HepG2 (cell line): ENCODE results near the gene ERC1. TPM values are rescaled to one million over a fixed set of nuclear protein-coding genes. Genes with fewer than 3 reads are reported as not detected.

Source experiments
- ATAC-seq: fragments of 200-7000 bp; cut with Tn5 transposase; 3 replicates; pipeline ENCODE4 v1.9.1; 2020; ENCODE audit warnings: mild to moderate bottlenecking, moderate library complexity
- BruUV-seq: library from RNA; stranded (reverse); fragments of 400-500 nt; replicated peaks from 2 replicates; lab custom pipeline; 2021; lab: Mats Ljungman, UMichigan
- CTCF ChIA-PET: fragments of 300-600 bp; formaldehyde crosslinking; extraction: SDS; loops from one replicate; lab custom pipeline; 2021; ENCODE audit warnings: low total read pairs, inconsistent platforms, low intra/inter-chr PET ratio; lab: Yijun Ruan, JAX
- POLR2A ChIA-PET: fragments of 350-600 bp; sonication (Branson Sonifier 250); formaldehyde crosslinking; loops from one replicate; lab custom pipeline; 2020; ENCODE audit warnings: antibody characterized with exemption, inconsistent platforms; lab: Yijun Ruan, JAX
- DNase-seq: peaks from one replicate; pipeline ENCODE4 v3.0.0-alpha.2; 2015; ENCODE audit warnings: low spot score
- FAIRE-seq: peaks from 3 replicates; lab custom pipeline; 2011; peaks lifted over from hg19 to GRCh38; lab: Jason Lieb, UNC
- H2AFZ ChIP-seq: one replicate; pipeline ENCODE4 v1.6.1; 2011; ENCODE audit warnings: low read length, inconsistent platforms
- H3K27ac ChIP-seq: fragments of 300-600 bp; 3 replicates; pipeline ENCODE4 v1.8.0; 2011; ENCODE audit warnings: mixed run types, mild to moderate bottlenecking, mixed read lengths, low read length, inconsistent platforms; ENCODE audit not compliant: insufficient read depth; ENCODE audit errors: extremely low read length
- H3K27me3 ChIP-seq, 2 experiments: fragments of 200-600 bp in 1 of 2; 2 replicates in 1 of 2; 3 replicates in 1 of 2; pipeline versions ENCODE4 v1.6.0 to v1.8.0; 2011; ENCODE audit warnings: low read length in 2 of 2, mild to moderate bottlenecking in 2 of 2, moderate library complexity in 2 of 2, inconsistent platforms in 1 of 2; ENCODE audit not compliant: insufficient read depth in 2 of 2, control insufficient read depth in 1 of 2
- H3K36me3 ChIP-seq, 2 experiments: fragments of 200-600 bp in 1 of 2; replicated peaks in 1 of 2; 2 replicates in 1 of 2; 3 replicates in 1 of 2; pipeline versions ENCODE4 v1.5.1 to v1.8.0; 2011; ENCODE audit warnings: low read length in 2 of 2, inconsistent platforms in 1 of 2; ENCODE audit not compliant: insufficient read depth in 2 of 2, control insufficient read depth in 1 of 2
- H3K4me1 ChIP-seq: 2 replicates; pipeline ENCODE4 v1.5.1; 2012; ENCODE audit warnings: low read length, inconsistent platforms; ENCODE audit not compliant: insufficient read depth
- H3K4me2 ChIP-seq: 2 replicates; pipeline ENCODE4 v1.6.0; 2011; ENCODE audit warnings: low read depth, low read length, inconsistent platforms
- H3K4me3 ChIP-seq, 3 experiments: fragments of 200-600 bp in 1 of 3; sonication (generic), shearing (Covaris generic) in 1 of 3; replicated peaks in 1 of 3; 2 replicates each; pipeline ENCODE4 v1.5.1; 2011 to 2016; ENCODE audit warnings: low read length in 3 of 3, inconsistent platforms in 2 of 3, low read depth in 2 of 3, mild to moderate bottlenecking in 2 of 3, control low read depth in 1 of 3, mixed read lengths in 1 of 3; ENCODE audit not compliant: insufficient read depth in 1 of 3
- H3K79me2 ChIP-seq: one replicate; pipeline ENCODE4 v1.6.1; 2011; ENCODE audit warnings: low read length, inconsistent platforms; ENCODE audit not compliant: insufficient read depth
- H3K9ac ChIP-seq: 2 replicates; pipeline ENCODE4 v1.6.0; 2011; ENCODE audit warnings: mild to moderate bottlenecking, low read depth, low read length, inconsistent platforms; ENCODE audit not compliant: insufficient read depth
- H3K9me3 ChIP-seq: 2 replicates; pipeline ENCODE4 v1.5.1; 2012; ENCODE audit warnings: mild to moderate bottlenecking, low read length
- H4K20me1 ChIP-seq: 2 replicates; pipeline ENCODE4 v1.6.0; 2011; ENCODE audit warnings: inconsistent platforms, mild to moderate bottlenecking, low read length, moderate library complexity; ENCODE audit not compliant: insufficient read depth
- FOXJ3 ChIP-seq: sonication (generic); formaldehyde crosslinking; IDR thresholded peaks from 2 replicates; pipeline ENCODE4 v1.4.0; 2020; ENCODE audit warnings: missing genetic modification reagents, mild to moderate bottlenecking, borderline replicate concordance
- MTA1 ChIP-seq: sonication (generic); formaldehyde crosslinking; IDR thresholded peaks from 2 replicates; pipeline ENCODE4 v1.4.0; 2020; ENCODE audit warnings: missing genetic modification reagents, mild to moderate bottlenecking, borderline replicate concordance
- NFATC3 ChIP-seq: sonication (generic); formaldehyde crosslinking; IDR thresholded peaks from 2 replicates; pipeline ENCODE4 v1.5.1; 2020; ENCODE audit warnings: mild to moderate bottlenecking, missing genetic modification reagents
- NR2C2 ChIP-seq: sonication (generic); formaldehyde crosslinking; IDR thresholded peaks from 2 replicates; pipeline ENCODE4 v1.4.0; 2020; ENCODE audit warnings: missing genetic modification reagents, mild to moderate bottlenecking, moderate library complexity, borderline replicate concordance
- SATB2 ChIP-seq: sonication (generic); formaldehyde crosslinking; IDR thresholded peaks from 2 replicates; pipeline ENCODE4 v1.5.0; 2020; ENCODE audit warnings: missing genetic modification reagents
- ZMYM4 ChIP-seq: sonication (generic); formaldehyde crosslinking; IDR thresholded peaks from 2 replicates; pipeline ENCODE4 v1.8.1; 2023; ENCODE audit warnings: mild to moderate bottlenecking, missing genetic modification reagents
- ZNF326 ChIP-seq: sonication (generic); formaldehyde crosslinking; IDR thresholded peaks from 2 replicates; pipeline ENCODE4 v1.4.0; 2020; ENCODE audit warnings: missing genetic modification reagents, borderline replicate concordance
- ZNF451 ChIP-seq: sonication (generic); formaldehyde crosslinking; IDR thresholded peaks from 2 replicates; pipeline ENCODE4 v1.5.0; 2020; ENCODE audit warnings: mild to moderate bottlenecking, missing genetic modification reagents
- ZNF577 ChIP-seq: sonication (generic); formaldehyde crosslinking; IDR thresholded peaks from 2 replicates; pipeline ENCODE4 v1.4.0; 2020; ENCODE audit warnings: mild to moderate bottlenecking, low read depth, missing genetic modification reagents, borderline replicate concordance
- ZNF777 ChIP-seq: sonication (generic); formaldehyde crosslinking; IDR thresholded peaks from 2 replicates; pipeline ENCODE4 v1.4.0; 2020; ENCODE audit warnings: missing genetic modification reagents
- WGBS: methylation state at CpG from one replicate; pipeline ENCODE4 v1.1.6; 2017; ENCODE audit warnings: low lambda C conversion rate; 5-methylcytosine and 5-hydroxymethylcytosine counted together
- in situ Hi-C: cut with HindIII; loops from 2 replicates; pipeline ENCODE4 v1.10.0; 2017; ENCODE audit warnings: low pct_unique_long_range_greater_than_20kb; ENCODE audit not compliant: extremely low pct_ligation_motif_present
- intact Hi-C: fragments of 100-400 bp; cut with micrococcal nuclease; formaldehyde crosslinking; loops from one replicate; pipeline ENCODE4 v1.10.0; 2022; ENCODE audit not compliant: unreplicated experiment
- polyA plus RNA-seq, 8 experiments: library from polyadenylated mRNA; depleted of rRNA in 3 of 8; stranded (reverse) in 7 of 8; unstranded in 1 of 8; fragments of >200 nt; fragmentation: Illumina TruSeq in 4 of 8; extraction: Trizol in 4 of 8; gene quantifications; 2 replicates each; pipeline versions ENCODE4 v1.2.1 to v1.2.3, GENCODE V29; 2011 to 2016; ENCODE audit warnings: low read depth in 4 of 8, missing spikeins in 1 of 8, mixed read lengths in 1 of 8; ENCODE audit not compliant: insufficient read depth in 1 of 8
- total RNA-seq, 5 experiments: library from RNA; depleted of rRNA; stranded (reverse); fragments of >200 nt; fragmentation: Illumina TruSeq; extraction: Trizol; gene quantifications; 2 replicates each; pipeline ENCODE4 v1.2.3, GENCODE V29; 2016; ENCODE audit warnings: low read depth in 1 of 5
- TF ChIP-seq, protein P1 (sequence below): sonication (generic); formaldehyde crosslinking; IDR thresholded peaks from 2 replicates; pipeline ENCODE4 v1.4.0; 2020; ENCODE audit warnings: missing genetic modification reagents, borderline replicate concordance
- TF ChIP-seq, protein P2 (sequence below): IDR thresholded peaks from 2 replicates; pipeline ENCODE4 v1.6.1; 2016
- TF ChIP-seq, protein P3 (sequence below): sonication (generic); formaldehyde crosslinking; IDR thresholded peaks from 2 replicates; pipeline ENCODE4 v1.8.0; 2022; ENCODE audit warnings: mild to moderate bottlenecking, missing genetic modification reagents, moderate library complexity

The ERC1 gene
- total and polyA plus RNA-seq, 2 of the 13 experiments (the other 11 are each of a cell fraction or from before 2014, with no cell fraction given) = 6.1 to 12.4 TPM

DNA sequence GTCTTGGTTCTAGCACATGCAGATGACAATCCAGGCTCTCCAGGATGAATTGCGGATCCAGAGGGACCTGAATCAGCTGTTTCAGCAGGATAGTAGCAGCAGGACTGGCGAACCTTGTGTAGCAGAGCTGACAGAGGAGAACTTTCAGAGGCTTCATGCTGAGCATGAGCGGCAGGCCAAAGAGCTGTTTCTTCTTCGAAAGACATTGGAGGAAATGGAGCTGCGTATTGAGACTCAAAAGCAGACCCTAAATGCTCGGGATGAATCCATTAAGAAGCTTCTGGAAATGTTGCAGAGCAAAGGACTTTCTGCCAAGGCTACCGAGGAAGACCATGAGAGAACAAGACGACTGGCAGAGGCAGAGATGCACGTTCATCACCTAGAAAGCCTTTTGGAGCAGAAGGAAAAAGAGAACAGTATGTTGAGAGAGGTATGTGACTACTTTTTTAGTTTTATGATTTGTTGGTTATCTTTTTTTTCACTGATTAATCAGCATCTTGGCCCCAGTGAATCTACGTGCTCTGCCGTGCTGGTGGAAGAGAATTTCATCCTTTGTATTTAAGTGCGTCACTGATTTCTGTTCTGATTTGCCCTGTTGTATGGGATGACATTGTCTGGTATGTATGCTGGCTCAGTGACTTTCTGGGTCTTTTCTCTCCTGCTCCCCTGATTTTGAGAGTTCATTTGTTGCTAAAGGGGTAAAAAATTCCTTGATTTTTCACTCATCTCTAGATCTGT lies 92.3 kb downstream of the ERC1 start:
- Histone ChIP-seq H3K27ac (peak overlapping the region; percentile 28), H4K20me1 (no peaks in the 10 kb centered on the region), H3K9ac (no peak overlapping the region), H3K27me3 (no peaks in the 10 kb centered on the region), H3K4me2 (no peak overlapping the region), H2AFZ (no peak overlapping the region), H3K79me2 (no peaks in the 10 kb centered on the region), H3K36me3 (no peaks in the 10 kb centered on the region), H3K9me3 (no peaks in the 10 kb centered on the region), H3K4me3 (no peak overlapping the region), H3K4me1 (no peaks in the 10 kb centered on the region)
- FAIRE-seq (no peak), ATAC-seq (no peak), DNase-seq (no peak)
- WGBS = 82% methylated on average over 12 of the region's 12 CpGs
- ChIA-PET POLR2A (no interaction called here), CTCF (no interaction called here)
- TF ChIP-seq MTA1 (no peak), SATB2 (no peak), NR2C2 (CRISPR knock-in tag) (no peak), ZNF577 (CRISPR knock-in tag) (no peak), ZNF777 (CRISPR knock-in tag) (no peak), ZNF326 (no peak), ZMYM4 (CRISPR knock-in tag) (no peak), NFATC3 (CRISPR knock-in tag) (no peak), FOXJ3 (CRISPR knock-in tag) (no peak), ZNF451 (CRISPR knock-in tag) (no peak)
- TF ChIP-seq, protein P1, sequence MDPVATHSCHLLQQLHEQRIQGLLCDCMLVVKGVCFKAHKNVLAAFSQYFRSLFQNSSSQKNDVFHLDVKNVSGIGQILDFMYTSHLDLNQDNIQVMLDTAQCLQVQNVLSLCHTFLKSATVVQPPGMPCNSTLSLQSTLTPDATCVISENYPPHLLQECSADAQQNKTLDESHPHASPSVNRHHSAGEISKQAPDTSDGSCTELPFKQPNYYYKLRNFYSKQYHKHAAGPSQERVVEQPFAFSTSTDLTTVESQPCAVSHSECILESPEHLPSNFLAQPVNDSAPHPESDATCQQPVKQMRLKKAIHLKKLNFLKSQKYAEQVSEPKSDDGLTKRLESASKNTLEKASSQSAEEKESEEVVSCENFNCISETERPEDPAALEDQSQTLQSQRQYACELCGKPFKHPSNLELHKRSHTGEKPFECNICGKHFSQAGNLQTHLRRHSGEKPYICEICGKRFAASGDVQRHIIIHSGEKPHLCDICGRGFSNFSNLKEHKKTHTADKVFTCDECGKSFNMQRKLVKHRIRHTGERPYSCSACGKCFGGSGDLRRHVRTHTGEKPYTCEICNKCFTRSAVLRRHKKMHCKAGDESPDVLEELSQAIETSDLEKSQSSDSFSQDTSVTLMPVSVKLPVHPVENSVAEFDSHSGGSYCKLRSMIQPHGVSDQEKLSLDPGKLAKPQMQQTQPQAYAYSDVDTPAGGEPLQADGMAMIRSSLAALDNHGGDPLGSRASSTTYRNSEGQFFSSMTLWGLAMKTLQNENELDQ = no peak
- TF ChIP-seq, protein P2, sequence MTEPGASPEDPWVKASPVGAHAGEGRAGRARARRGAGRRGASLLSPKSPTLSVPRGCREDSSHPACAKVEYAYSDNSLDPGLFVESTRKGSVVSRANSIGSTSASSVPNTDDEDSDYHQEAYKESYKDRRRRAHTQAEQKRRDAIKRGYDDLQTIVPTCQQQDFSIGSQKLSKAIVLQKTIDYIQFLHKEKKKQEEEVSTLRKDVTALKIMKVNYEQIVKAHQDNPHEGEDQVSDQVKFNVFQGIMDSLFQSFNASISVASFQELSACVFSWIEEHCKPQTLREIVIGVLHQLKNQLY = no peak
- TF ChIP-seq, protein P3, sequence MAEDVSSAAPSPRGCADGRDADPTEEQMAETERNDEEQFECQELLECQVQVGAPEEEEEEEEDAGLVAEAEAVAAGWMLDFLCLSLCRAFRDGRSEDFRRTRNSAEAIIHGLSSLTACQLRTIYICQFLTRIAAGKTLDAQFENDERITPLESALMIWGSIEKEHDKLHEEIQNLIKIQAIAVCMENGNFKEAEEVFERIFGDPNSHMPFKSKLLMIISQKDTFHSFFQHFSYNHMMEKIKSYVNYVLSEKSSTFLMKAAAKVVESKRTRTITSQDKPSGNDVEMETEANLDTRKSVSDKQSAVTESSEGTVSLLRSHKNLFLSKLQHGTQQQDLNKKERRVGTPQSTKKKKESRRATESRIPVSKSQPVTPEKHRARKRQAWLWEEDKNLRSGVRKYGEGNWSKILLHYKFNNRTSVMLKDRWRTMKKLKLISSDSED (CRISPR knock-in tag) = no peak
- in situ Hi-C loops = loop anchor here (25.0 kb wide), 1 partner anchor 521 kb away; no protein-coding TSS in a partner anchor
- BruUV-seq = no TSS peak
- intact Hi-C loops = no loop called here
